Loucy (cell line): ENCODE results near the gene CRNKL1.

Experiments used
- EZH2phosphoT487 ChIP-seq: fragments of 200-600 bp; IDR thresholded peaks from 2 replicates; pipeline ENCODE4 v1.6.1; 2018; ENCODE audit warnings: antibody characterized with exemption, mild to moderate bottlenecking, moderate library complexity, borderline replicate concordance
- TF ChIP-seq, protein P1 (sequence below): fragments of 200-600 bp; sonication (generic); conservative IDR thresholded peaks from 2 replicates; pipeline ENCODE4 v1.5.1; 2014; ENCODE audit warnings: mild to moderate bottlenecking, antibody characterized with exemption, low read length

DNA sequence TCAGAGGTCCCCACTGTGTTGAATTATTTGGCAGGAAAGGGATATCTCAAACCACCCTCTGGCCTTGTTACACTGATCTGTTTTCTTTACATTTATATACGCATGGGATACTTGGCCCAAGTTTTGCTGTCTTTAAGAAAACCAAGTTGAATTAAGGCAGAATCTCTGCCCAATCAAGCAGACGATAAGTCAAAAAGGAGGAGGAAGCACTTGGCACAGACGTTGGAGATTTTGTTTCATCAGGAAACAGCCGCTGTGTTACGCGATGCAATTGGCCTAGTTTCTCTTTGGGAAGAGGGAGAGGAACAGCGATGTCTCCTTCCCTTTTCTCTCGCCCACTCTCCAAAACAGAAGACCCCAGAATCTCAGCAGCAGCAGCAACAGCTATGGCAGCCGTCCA, 55.3 kb downstream of the CRNKL1 start:
- TF ChIP-seq, protein P1, sequence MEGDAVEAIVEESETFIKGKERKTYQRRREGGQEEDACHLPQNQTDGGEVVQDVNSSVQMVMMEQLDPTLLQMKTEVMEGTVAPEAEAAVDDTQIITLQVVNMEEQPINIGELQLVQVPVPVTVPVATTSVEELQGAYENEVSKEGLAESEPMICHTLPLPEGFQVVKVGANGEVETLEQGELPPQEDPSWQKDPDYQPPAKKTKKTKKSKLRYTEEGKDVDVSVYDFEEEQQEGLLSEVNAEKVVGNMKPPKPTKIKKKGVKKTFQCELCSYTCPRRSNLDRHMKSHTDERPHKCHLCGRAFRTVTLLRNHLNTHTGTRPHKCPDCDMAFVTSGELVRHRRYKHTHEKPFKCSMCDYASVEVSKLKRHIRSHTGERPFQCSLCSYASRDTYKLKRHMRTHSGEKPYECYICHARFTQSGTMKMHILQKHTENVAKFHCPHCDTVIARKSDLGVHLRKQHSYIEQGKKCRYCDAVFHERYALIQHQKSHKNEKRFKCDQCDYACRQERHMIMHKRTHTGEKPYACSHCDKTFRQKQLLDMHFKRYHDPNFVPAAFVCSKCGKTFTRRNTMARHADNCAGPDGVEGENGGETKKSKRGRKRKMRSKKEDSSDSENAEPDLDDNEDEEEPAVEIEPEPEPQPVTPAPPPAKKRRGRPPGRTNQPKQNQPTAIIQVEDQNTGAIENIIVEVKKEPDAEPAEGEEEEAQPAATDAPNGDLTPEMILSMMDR = no peak
- no peak for TF ChIP-seq EZH2phosphoT487
